Tongue (tissue), 2 donors: ENCODE results near the gene TDRD9. TPM values are rescaled to one million over a fixed set of nuclear protein-coding genes. Genes with fewer than 3 reads are reported as not detected.

Source experiments
- DNase-seq: peaks from one replicate; pipeline ENCODE4 v3.0.0-alpha.2; 2015
- total RNA-seq: library from RNA; depleted of rRNA; stranded (reverse); fragments of >200 nt; gene quantifications from one replicate; pipeline ENCODE4 v1.2.3, GENCODE V29; 2014

The TDRD9 gene
- total RNA-seq, 1 donor from 2014 or later: 1.0 TPM

- DNase-seq: no peak
Observed at GRCh38 chr14:104025534-104025933, 97.3 kb downstream of the TDRD9 start.

GRCh38 chr14:104026024-104026423 is 97.8 kb downstream of the TDRD9 start:
- DNase-seq: no peak

GRCh38 chr14:104030958-104031357 is 102.7 kb downstream of the TDRD9 start:
- no peak for DNase-seq

GRCh38 chr14:104031384-104031783 is 103.1 kb downstream of the TDRD9 start:
- DNase-seq: no peak

- DNase-seq: peak; percentile 50
Observed at GRCh38 chr14:104034976-104035699, 106.9 kb downstream of the TDRD9 start.

- no peak for DNase-seq
Observed at GRCh38 chr14:104036212-104036611, 108.0 kb downstream of the TDRD9 start.

- no peak for DNase-seq
Observed at GRCh38 chr14:104037074-104037473, 108.8 kb downstream of the TDRD9 start.

- no peak for DNase-seq
Observed at GRCh38 chr14:104037903-104038302, 109.6 kb downstream of the TDRD9 start.

- DNase-seq: no peak
Observed at GRCh38 chr14:104039214-104039613, 111.0 kb downstream of the TDRD9 start.

GRCh38 chr14:104040539-104040938 is 112.3 kb downstream of the TDRD9 start:
- DNase-seq: no peak

- no peak for DNase-seq
Observed at GRCh38 chr14:104041430-104042104, 113.3 kb downstream of the TDRD9 start.

- no peak for DNase-seq
Observed at GRCh38 chr14:104044016-104044415, 115.8 kb downstream of the TDRD9 start.

GRCh38 chr14:104047761-104048160 is 119.5 kb downstream of the TDRD9 start:
- DNase-seq: no peak

GRCh38 chr14:104048758-104049507 is 120.7 kb downstream of the TDRD9 start:
- peak; percentile 33 for DNase-seq

- peak; percentile 17 for DNase-seq
Observed at GRCh38 chr14:104049576-104050240, 121.5 kb downstream of the TDRD9 start.

GRCh38 chr14:104051092-104051813 is 123.0 kb downstream of the TDRD9 start:
- DNase-seq: no peak

GRCh38 chr14:104054222-104054905 is 126.1 kb downstream of the TDRD9 start:
- DNase-seq: no peak

- DNase-seq: no peak
Observed at GRCh38 chr14:104062281-104062680, 134.0 kb downstream of the TDRD9 start.

- no peak for DNase-seq
Observed at GRCh38 chr14:104064003-104064402, 135.7 kb downstream of the TDRD9 start.

GRCh38 chr14:104066279-104066678 is 138.0 kb downstream of the TDRD9 start:
- no peak for DNase-seq

- DNase-seq: no peak
Observed at GRCh38 chr14:104066719-104067295, 138.6 kb downstream of the TDRD9 start.
